ENCODE results near the gene SND1.

Gene SND1

GRCh38 chr7:128139406-128139805 is 487.4 kb downstream of the SND1 start:
- no peak for DNase-seq (ENCODE audit: low spot score)

- DNase-seq (ENCODE audit: low spot score): no peak
Observed at GRCh38 chr7:128141683-128142195, 489.7 kb downstream of the SND1 start.
